ENCODE results near the gene KLK10. TPM values are rescaled to one million over a fixed set of nuclear protein-coding genes. Genes with fewer than 3 reads are reported as not detected.

KLK10 gene
- total RNA-seq, 4 donors from 2014 or later: not detected

DNA sequence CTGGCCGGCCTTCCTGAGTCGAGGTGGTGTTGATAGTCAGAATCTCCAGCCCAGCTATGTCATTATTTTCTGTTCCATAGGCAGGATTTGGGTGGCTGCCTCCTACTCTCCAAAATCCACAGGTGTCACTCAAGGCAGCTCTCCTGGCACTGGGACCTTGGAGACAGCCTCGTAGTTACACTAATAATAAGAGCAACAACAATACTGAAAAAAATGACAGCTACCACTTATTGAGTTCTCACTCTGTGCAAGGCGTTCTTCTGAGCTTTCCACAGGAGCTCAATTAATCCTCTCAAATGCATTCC is 27.5 kb upstream of the KLK10 start:
- Histone ChIP-seq H3K4me3 (no peak overlapping the region), H3K27ac (replicated peaks in 1 of 4) (no peak overlapping the region), H3K4me1 (no peaks in the 10 kb centered on the region), H3K27me3 (peaks cover 0 to 26% (median 2%) of the 10 kb centered on the region in 4 donors), H3K36me3 (no peaks in the 10 kb centered on the region), H3K9me3 (no peaks in the 10 kb centered on the region)
- DNase-seq (ENCODE audit: extremely low spot score): no peak
- 12% methylated on average over 2 of the region's 4 CpGs for WGBS
- TF ChIP-seq POLR2A (IDR thresholded peaks at IDR 0.05; ENCODE audit: low read depth) (no peak), CTCF (IDR thresholded peaks at IDR 0.05) (no peak), POLR2AphosphoS5 (IDR thresholded peaks at IDR 0.05) (no peak), EP300 (IDR thresholded peaks at IDR 0.05) (no peak)
- intact Hi-C loops (cut with DNase I): no loop called here

GRCh38 chr19:51044327-51044726 is 24.8 kb upstream of the KLK10 start:
- TF ChIP-seq POLR2AphosphoS5 (IDR thresholded peaks at IDR 0.05) (no peak), POLR2A (IDR thresholded peaks at IDR 0.05; ENCODE audit: low read depth) (no peak)
- Histone ChIP-seq H3K27me3 (peaks cover 0 to 18% (median under 1%) of the 10 kb centered on the region in 4 donors), H3K4me1 (no peaks in the 10 kb centered on the region), H3K9me3 (no peaks in the 10 kb centered on the region), H3K4me3 (no peak overlapping the region), H3K27ac (replicated peaks in 1 of 4) (no peak overlapping the region), H3K36me3 (no peaks in the 10 kb centered on the region)
- DNase-seq (ENCODE audit: extremely low spot score): no peak
- WGBS: 82% methylated on average over 9 of the region's 11 CpGs
- intact Hi-C loops (cut with DNase I): no loop called here

DNA sequence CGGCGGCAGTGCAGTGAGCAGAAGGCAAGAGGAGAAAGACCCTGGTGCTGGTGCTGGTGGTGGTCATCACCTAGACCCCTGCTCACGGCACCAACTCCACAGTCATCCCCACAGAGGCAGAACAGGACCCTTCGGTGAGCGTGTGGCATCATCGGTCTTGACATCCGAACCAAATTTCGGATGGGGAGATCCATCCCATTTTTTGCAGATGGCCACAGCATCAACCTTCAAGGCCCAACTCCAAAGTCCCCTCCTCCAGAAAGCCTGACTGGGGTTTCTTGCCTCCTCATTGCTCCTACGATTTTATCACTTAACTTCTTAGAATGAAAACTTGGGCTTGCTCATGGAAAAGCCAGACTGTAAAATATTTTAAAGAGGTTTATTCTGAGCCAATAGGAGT is 24.0 kb upstream of the KLK10 start:
- 77% methylated on average over 6 of the region's 9 CpGs for WGBS
- TF ChIP-seq POLR2A (IDR thresholded peaks at IDR 0.05; ENCODE audit: low read depth) (no peak), POLR2AphosphoS5 (IDR thresholded peaks at IDR 0.05) (no peak), EP300 (IDR thresholded peaks at IDR 0.05) (no peak), CTCF (IDR thresholded peaks at IDR 0.05) (no peak)
- Histone ChIP-seq H3K4me1 (no peaks in the 10 kb centered on the region), H3K27me3 (peaks cover 0 to 15% (median 0%) of the 10 kb centered on the region in 4 donors), H3K4me3 (no peak overlapping the region), H3K36me3 (no peaks in the 10 kb centered on the region), H3K27ac (replicated peaks in 1 of 4) (no peak overlapping the region), H3K9me3 (no peaks in the 10 kb centered on the region)
- intact Hi-C loops (cut with DNase I): no loop called here
- no peak for DNase-seq (ENCODE audit: extremely low spot score)

- TF ChIP-seq EP300 (IDR thresholded peaks at IDR 0.05): no peak
- no peak for TF ChIP-seq POLR2A (IDR thresholded peaks at IDR 0.05; ENCODE audit: low read depth)
- no peak for TF ChIP-seq CTCF (IDR thresholded peaks at IDR 0.05)
- no peak for TF ChIP-seq POLR2AphosphoS5 (IDR thresholded peaks at IDR 0.05)
- no peaks in the 10 kb centered on the region for H3K36me3 ChIP-seq
- no peak overlapping the region for H3K4me3 ChIP-seq
- H3K4me1 ChIP-seq: no peaks in the 10 kb centered on the region
- H3K27me3 ChIP-seq: peaks cover 0 to 14% (median 0%) of the 10 kb centered on the region in 4 donors
- H3K27ac ChIP-seq (replicated peaks in 1 of 4): no peak overlapping the region
- intact Hi-C loops (cut with DNase I): no loop called here
- no peak for DNase-seq (ENCODE audit: extremely low spot score)
- WGBS: 90% methylated on average over 6 of the region's 6 CpGs
- no peaks in the 10 kb centered on the region for H3K9me3 ChIP-seq
These were observed 20.6 kb upstream of the KLK10 start for GRCh38 chr19:51040151-51040550.

- no peak for TF ChIP-seq POLR2AphosphoS5 (IDR thresholded peaks at IDR 0.05)
- 57% methylated on average over 9 of the region's 9 CpGs for WGBS
- Histone ChIP-seq H3K27ac (replicated peaks in 1 of 4) (no peak overlapping the region), H3K9me3 (no peaks in the 10 kb centered on the region), H3K4me1 (no peaks in the 10 kb centered on the region), H3K27me3 (peaks cover 0 to 34% (median 0%) of the 10 kb centered on the region in 4 donors), H3K4me3 (no peak overlapping the region), H3K36me3 (no peaks in the 10 kb centered on the region)
- intact Hi-C loops (cut with DNase I): no loop called here
- DNase-seq (ENCODE audit: extremely low spot score): no peak
These were observed 17.0 kb upstream of the KLK10 start for GRCh38 chr19:51036519-51036918.

DNA sequence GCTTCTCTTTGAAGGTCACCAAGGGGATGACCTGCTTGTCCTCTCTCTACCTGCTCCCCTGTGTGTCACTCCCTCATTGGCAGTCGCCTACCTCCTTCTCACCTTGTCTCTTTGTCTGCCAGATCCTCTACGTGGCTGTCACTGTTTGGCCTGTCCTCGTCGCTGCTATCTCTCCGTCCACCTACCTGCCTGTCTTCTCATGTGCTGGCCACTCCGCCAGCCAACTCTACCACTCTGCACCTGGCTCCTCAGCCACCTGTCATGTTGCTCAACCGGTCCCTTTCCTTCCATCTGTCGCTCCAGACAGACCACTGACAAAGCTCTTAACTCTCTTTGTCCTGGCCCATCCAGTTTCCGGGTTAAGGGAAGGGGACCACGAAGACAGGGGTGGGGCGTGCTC is 15.2 kb upstream of the KLK10 start, which contains the start of gene KLK12:
Gene KLK12, minus strand, starts transcription at position 299 of the 400 bp plus-strand sequence. CDS start 381 bp downstream, outside the sequence.
- Histone ChIP-seq H3K9me3 (no peaks in the 10 kb centered on the region), H3K4me1 (no peaks in the 10 kb centered on the region), H3K27me3 (peaks cover 0 to 39% (median 0%) of the 10 kb centered on the region in 4 donors), H3K27ac (replicated peaks in 1 of 4) (no peak within 1 kb of the TSS), H3K4me3 (no peak within 1 kb of the TSS), H3K36me3 (no peaks in the 10 kb centered on the region)
- no peak for TF ChIP-seq CTCF (IDR thresholded peaks at IDR 0.05)
- 58% methylated on average over 11 of the region's 11 CpGs for WGBS
- no peak for DNase-seq (ENCODE audit: extremely low spot score)
- intact Hi-C loops (cut with DNase I): no loop called here

All from esophagus muscularis mucosa (tissue), 4 donors.